HCT116 (cell line): ENCODE results near the gene APP.

Source experiments
- CEBPB ChIP-seq: IDR thresholded peaks from 2 replicates; pipeline ENCODE4 v1.6.1; 2012; ENCODE audit warnings: low read depth
- CTCF ChIP-seq, 3 experiments: fragments of 200-600 bp in 1 of 3; sonication (generic) in 1 of 3; IDR thresholded peaks in 2 of 3; conservative IDR thresholded peaks in 1 of 3; 2 replicates each; pipeline ENCODE4 v1.5.1; 2012 to 2017; ENCODE audit warnings: low read depth in 2 of 3, low read length in 2 of 3, antibody characterized with exemption in 1 of 3, borderline replicate concordance in 1 of 3, control low read depth in 1 of 3, mild to moderate bottlenecking in 1 of 3, mixed read lengths in 1 of 3, mixed run types in 1 of 3, moderate library complexity in 1 of 3; ENCODE audit not compliant: insufficient read depth in 1 of 3
- ELF1 ChIP-seq: IDR thresholded peaks from 2 replicates; pipeline ENCODE4 v1.6.1; 2012; ENCODE audit warnings: low read depth, borderline replicate concordance
- EZH2 ChIP-seq: fragments of 200-600 bp; sonication (generic); IDR thresholded peaks from 2 replicates; pipeline ENCODE4 v1.6.1; 2017; ENCODE audit warnings: antibody characterized with exemption, mixed run types
- EZH2phosphoT487 ChIP-seq: fragments of 200-600 bp; IDR thresholded peaks from 2 replicates; pipeline ENCODE4 v1.6.1; 2018; ENCODE audit warnings: antibody characterized with exemption, borderline replicate concordance
- POLR2A ChIP-seq: IDR thresholded peaks from 2 replicates; pipeline ENCODE4 v1.7.0; 2011; ENCODE audit warnings: borderline replicate concordance; ENCODE audit not compliant: insufficient read depth, insufficient read length; ENCODE audit errors: extremely low read depth
- POLR2AphosphoS5 ChIP-seq: IDR thresholded peaks from 2 replicates; pipeline ENCODE4 v1.6.1; 2011; ENCODE audit warnings: mild to moderate bottlenecking, low read depth, low read length, moderate library complexity
- RAD21 ChIP-seq: IDR thresholded peaks from 2 replicates; pipeline ENCODE4 v1.6.1; 2012; ENCODE audit warnings: low read depth, mild to moderate bottlenecking
- REST ChIP-seq: IDR thresholded peaks from 2 replicates; pipeline ENCODE4 v1.6.1; 2012; ENCODE audit warnings: low read depth
- ZFX ChIP-seq: fragments of 450-650 bp; IDR thresholded peaks from 2 replicates; pipeline ENCODE4 v1.6.1; 2017

DNA sequence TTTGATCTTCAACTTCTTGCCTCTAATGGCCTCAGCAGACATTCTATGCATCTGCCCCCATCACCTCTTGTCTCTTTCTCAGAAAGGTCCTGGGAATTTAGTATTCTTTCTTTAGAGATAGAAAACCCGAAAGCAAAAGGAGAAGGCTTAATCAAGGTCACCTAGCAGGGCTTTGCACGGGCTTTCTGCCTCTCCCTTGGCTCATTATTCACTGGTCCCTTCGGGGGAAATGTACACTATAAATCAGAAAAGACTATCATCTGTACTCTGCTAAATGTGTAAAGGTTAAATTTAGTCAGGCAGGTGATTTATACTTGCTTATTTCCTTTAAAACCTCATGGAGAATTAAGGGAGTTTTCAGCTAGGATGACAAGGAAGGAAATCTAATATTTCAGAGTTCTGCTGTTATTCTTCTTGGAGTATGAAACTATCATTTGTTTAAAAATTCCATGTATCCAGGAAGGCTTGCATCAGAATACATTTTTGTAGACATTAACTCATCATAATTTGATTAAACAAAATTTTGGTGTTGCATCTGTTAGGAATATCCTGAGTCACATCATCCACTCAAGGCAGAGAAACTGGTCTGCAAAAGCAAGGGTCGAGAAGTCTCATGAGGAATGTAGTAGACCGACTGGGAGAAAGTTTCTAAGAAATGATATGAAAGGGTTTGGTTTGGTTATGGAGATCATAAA, 311.2 kb downstream of the APP start:
- no peak for TF ChIP-seq POLR2A
- no peak for TF ChIP-seq EZH2phosphoT487
- TF ChIP-seq CTCF (IDR thresholded peaks at IDR 0.05 in 2 of 3, conservative IDR thresholded peaks at IDR 0.05 in 1 of 3; ENCODE audit: borderline replicate concordance in 1 of 3, insufficient read depth in 1 of 3, low read depth in 2 of 3, low read length in 2 of 3): no peak
- TF ChIP-seq RAD21: no peak
- TF ChIP-seq EZH2: no peak
- TF ChIP-seq POLR2AphosphoS5: no peak
- TF ChIP-seq CEBPB: no peak
- no peak for TF ChIP-seq REST
- TF ChIP-seq ELF1: no peak
- no peak for TF ChIP-seq ZFX
